COLO668 (cell line): ENCODE measurements around the gene SPP1.
"Not testable (repeated sequence)": the region's sequence is repeated elsewhere in the genome, so short reads cannot be mapped to it uniquely, and the experiment has no call there.

Source experiments
- DNase-seq: peaks from one replicate; lab custom pipeline; 2025; ENCODE audit not compliant: unreplicated experiment; lab: John Stamatoyannopoulos, UW

The SPP1 gene

GRCh38 chr4:87975466-87975865 is at the start of gene SPP1:
Gene SPP1 (plus strand): TSS chr4:87975714. CDS start chr4:87976896, 1,182 bp downstream.
- no peak for DNase-seq

- DNase-seq: no peak
Observed at GRCh38 chr4:87926554-87927098, 48.9 kb upstream of the SPP1 start.

- no peak for DNase-seq
Observed at GRCh38 chr4:87930629-87931028, 44.9 kb upstream of the SPP1 start.

- DNase-seq: no peak
Observed at GRCh38 chr4:87931932-87932331, 43.6 kb upstream of the SPP1 start.

GRCh38 chr4:87932718-87933141 is 42.8 kb upstream of the SPP1 start:
- no peak for DNase-seq

GRCh38 chr4:87933337-87933736 is 42.2 kb upstream of the SPP1 start:
- DNase-seq: no peak

- DNase-seq: no peak
Observed at GRCh38 chr4:87934157-87934704, 41.3 kb upstream of the SPP1 start.

GRCh38 chr4:87934973-87935372 is 40.5 kb upstream of the SPP1 start:
- DNase-seq: no peak

GRCh38 chr4:87935954-87936353 is 39.6 kb upstream of the SPP1 start:
- not testable (repeated sequence) for DNase-seq

- no peak for DNase-seq
Observed at GRCh38 chr4:87937523-87937922, 38.0 kb upstream of the SPP1 start.

- no peak for DNase-seq
Observed at GRCh38 chr4:87938746-87939145, 36.8 kb upstream of the SPP1 start.

- no peak for DNase-seq
Observed at GRCh38 chr4:87939978-87940690, 35.4 kb upstream of the SPP1 start.

- not testable (repeated sequence) for DNase-seq
Observed at GRCh38 chr4:87940809-87941208, 34.7 kb upstream of the SPP1 start.

GRCh38 chr4:87941537-87942392 is 33.7 kb upstream of the SPP1 start:
- DNase-seq: no peak

GRCh38 chr4:87943660-87944149 is 31.8 kb upstream of the SPP1 start:
- no peak for DNase-seq

GRCh38 chr4:87944967-87945366 is 30.5 kb upstream of the SPP1 start:
- no peak for DNase-seq

- no peak for DNase-seq
Observed at GRCh38 chr4:87946766-87947165, 28.7 kb upstream of the SPP1 start.

- DNase-seq: no peak
Observed at GRCh38 chr4:87947381-87948160, 27.9 kb upstream of the SPP1 start.

- DNase-seq: no peak
Observed at GRCh38 chr4:87949961-87950360, 25.6 kb upstream of the SPP1 start.

GRCh38 chr4:87950493-87950892 is 25.0 kb upstream of the SPP1 start:
- no peak for DNase-seq
